HG03469 (cell line): Measurements from ENCODE around the gene EHBP1.
"Not testable (repeated sequence)": the region's sequence is repeated elsewhere in the genome, so short reads cannot be mapped to it uniquely, and the experiment has no call there.

Source experiments
- ATAC-seq: cut with Tn5 transposase; IDR thresholded peaks from one replicate; pipeline ENCODE4 v1.9.1; 2021; ENCODE audit warnings: mild to moderate bottlenecking, moderate library complexity, moderate number of reproducible peaks; ENCODE audit not compliant: unreplicated experiment

Gene EHBP1

DNA sequence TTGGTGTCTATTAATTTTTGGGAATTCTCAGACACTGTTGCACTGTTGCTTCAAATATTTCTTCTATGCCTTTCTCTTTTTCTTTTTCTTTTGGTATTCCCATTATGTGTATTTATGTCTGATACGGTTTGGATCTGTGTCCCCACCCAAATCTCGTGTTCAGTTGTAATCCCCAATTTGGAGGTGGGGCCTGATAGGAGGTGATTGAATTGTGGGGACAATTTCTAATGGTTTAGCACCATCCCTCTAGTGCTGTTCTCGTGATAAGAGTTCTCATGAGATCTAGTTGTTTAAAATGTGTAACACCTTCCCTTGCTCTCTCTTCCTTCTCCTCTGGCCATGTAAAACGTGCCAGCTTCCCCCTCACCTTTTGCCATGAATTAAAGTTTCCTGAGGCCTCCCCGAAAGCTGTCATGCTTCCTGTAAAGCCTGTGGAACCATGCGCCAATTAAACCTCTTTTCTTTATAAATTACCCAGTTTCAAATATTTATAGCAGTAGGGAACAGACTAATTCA is 26.8 kb downstream of the EHBP1 start:
- no peak for ATAC-seq

GRCh38 chr2:62733546-62733945 is 28.0 kb downstream of the EHBP1 start:
- no peak for ATAC-seq

- no peak for ATAC-seq
These were observed 31.5 kb downstream of the EHBP1 start for GRCh38 chr2:62736899-62737559.

GRCh38 chr2:62738981-62739936 is 33.7 kb downstream of the EHBP1 start:
- no peak for ATAC-seq

GRCh38 chr2:62740221-62740620 is 34.7 kb downstream of the EHBP1 start:
- ATAC-seq = no peak

DNA sequence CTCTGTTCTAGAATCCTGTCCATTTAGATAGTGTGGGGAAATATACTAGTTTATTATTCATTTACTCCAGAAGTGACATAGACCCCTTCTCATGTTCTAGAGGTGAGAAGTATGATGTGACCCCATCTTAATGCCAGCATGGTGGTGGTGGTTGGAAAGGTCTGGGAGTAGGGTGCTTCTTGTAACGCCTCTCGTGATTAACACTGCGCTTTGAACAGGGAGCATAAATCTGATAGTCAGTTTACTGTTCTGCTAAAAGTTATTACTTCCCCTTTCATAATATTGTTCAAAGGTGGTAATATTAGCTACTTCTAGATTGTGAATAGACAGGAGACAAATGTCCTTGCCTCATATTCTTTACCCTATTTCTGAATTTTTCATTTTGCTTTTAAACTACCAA is 35.6 kb downstream of the EHBP1 start:
- ATAC-seq = no peak

GRCh38 chr2:62741954-62742722 is 36.6 kb downstream of the EHBP1 start:
- no peak for ATAC-seq

- no peak for ATAC-seq
These were observed 38.0 kb downstream of the EHBP1 start for GRCh38 chr2:62743506-62743905.

DNA sequence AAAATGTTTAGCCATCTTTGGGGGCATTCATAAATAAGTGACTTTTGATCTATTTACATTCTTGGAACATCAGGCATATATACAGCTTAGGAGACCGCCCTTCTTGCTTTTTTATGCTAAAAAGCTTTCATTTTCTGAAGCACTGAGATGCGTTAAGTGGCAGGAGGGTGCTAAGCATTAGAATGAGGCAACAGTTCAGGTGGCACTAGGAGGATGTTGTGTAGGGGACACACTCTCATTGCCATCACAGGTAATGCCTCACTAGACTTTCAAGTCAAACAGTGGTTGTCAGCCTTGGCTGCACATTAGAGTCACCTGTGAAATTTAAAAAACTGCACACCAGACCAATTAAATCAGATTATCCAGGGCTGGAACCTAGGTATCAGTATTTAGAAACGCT is 39.1 kb downstream of the EHBP1 start:
- no peak for ATAC-seq

GRCh38 chr2:62745891-62746481 is 40.5 kb downstream of the EHBP1 start:
- ATAC-seq = no peak

DNA sequence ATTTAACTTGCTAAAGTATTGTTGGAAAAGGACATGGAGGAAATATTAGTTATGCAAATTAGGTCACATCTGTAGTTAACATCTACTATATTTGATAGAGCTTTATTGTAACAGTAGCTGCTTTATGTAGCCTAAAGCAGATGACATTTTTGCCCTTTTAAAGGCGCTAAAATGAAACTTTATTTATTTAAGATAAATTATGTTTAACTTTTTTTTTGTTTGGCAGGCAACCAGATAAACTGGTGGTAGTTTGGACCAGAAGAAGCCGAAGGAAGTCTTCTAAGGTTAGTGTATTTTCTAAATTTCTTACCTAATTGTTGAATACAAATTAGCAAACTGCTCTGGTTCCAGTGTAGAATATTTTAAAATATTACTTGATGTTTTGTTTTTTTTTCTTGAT is 41.7 kb downstream of the EHBP1 start:
- ATAC-seq = no peak

DNA sequence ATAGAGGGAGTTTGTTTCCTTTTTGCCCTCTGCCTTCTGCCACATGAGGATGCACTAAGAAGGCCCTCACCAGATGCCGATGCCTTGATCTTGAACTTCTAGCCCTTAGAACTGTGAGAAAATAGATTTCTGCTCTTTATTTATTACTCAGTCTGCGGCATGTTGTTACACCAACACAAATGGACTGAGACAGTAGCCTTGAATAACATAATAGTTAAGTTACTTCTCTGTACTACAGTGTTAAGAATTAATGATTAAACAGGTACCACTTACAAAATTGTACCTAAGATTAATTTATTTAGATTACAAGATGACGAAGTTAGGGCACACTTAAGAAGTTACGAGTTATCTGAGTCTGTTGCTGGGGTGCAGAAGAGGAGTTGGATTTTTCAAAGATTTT is 42.4 kb downstream of the EHBP1 start:
- no peak for ATAC-seq

GRCh38 chr2:62749111-62749510 is 43.6 kb downstream of the EHBP1 start:
- not testable (repeated sequence) for ATAC-seq

DNA sequence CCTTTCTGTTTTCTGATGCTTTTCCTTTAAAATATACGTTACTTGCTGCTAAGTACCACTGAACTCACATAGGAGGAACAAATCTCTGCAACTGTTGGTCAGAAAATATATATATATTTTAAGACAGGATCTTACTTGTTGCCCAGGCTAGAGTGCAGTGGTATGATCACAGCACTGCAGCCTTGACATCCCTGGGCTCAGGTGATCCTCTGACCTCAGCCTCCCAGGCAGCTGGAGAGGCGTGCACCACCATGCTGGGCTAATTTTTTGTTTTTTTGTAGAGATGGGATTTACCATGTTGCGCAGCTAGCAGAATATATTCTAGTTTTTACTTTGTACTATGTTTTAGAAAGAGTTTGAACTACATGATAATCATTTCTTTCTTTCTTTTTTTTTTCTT is 51.5 kb downstream of the EHBP1 start:
- ATAC-seq = no peak

DNA sequence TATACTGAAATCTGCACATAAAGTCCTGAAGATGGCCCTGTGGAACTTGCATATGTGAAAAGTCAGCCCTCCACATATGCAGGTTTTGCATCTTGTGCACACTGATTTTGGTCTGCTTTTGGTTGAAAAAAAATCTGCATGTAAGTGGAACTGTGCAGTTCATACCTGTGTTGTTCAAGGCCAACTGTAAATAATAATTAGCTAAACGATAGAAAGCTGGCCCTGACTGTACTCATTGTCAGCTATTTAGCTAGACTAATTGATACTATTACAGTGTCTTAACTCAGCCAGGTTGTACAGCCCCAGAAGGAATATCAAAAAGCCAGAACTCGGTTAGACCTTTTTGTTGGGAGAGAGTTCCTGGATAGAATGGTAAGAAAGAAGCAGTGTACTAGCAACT is 54.5 kb downstream of the EHBP1 start:
- ATAC-seq = no peak

DNA sequence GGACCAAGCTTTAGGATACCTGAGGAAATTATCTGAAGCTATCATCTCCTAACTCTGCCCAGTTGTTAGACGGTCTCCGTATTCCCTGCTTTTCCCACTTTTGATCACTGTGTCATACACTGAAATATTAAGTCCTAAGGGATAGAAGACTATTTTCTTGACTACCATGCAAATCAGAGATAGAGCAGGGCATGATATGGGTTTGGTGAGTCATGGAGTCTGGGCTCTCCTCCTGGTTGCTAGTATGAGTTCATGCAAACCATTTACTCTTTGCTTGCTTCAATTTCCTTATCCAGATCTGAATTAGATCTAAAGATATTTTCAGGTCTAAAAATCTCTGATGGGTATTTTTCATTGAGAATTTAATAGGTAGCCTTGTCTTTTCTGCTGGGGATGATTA is 55.0 kb downstream of the EHBP1 start:
- ATAC-seq = no peak

GRCh38 chr2:62765619-62766376 is 60.3 kb downstream of the EHBP1 start:
- no peak for ATAC-seq

DNA sequence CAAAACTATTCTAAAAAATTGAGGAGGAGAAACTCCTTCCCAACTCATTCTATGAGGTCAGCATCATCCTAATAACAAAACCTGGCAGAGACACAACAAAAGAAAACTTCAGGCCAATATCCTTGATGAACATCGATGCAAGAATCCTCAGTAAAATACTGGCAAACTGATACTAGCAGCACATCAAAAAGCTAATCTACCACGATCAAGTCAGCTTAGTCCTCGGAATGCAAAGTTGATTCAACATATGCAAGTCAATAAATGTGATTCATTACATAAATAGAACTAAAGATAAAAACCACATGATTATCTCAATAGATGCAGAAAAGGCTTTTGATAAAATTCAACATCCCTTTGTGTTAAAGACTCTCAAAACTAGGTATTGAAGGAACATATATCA is 63.1 kb downstream of the EHBP1 start:
- no peak for ATAC-seq

DNA sequence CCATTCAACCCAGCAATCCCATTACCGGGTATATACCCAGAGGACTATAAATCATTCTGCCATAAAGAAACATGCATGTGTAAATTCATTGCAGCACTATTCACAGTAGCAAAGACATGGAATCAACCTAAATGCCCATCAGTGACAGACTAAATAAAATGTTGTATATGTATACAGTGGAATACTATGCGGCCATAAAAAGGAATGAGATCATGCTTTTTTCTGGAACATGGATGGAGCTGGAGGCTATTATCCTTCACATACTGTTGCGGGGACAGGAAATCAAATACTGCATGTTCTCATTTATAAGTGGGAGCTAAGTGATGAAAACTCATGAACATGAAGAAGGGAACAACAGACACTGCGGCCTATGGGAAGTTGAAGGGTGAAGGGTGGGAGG is 65.1 kb downstream of the EHBP1 start:
- ATAC-seq = no peak
